Activated T-helper 1 cell treated with anti-CD3 and anti-CD28 coated beads, Interleukin-12 subunit alpha, Interleukin-12 subunit beta, Interleukin-2, Interleukin-4 antibody, amounts not matched to agents 30 ng/mL and 10 ng/mL and 1 ng/mL, durations not matched to agents 14 hours and 24 hours and 36 hours (primary cell): ENCODE data around the gene TRPV5. TPM values are rescaled to one million over a fixed set of nuclear protein-coding genes. Genes with fewer than 3 reads are reported as not detected.

Source experiments
- DNase-seq: peaks from one replicate; pipeline ENCODE4 v3.0.0; 2021; ENCODE audit warnings: low spot score
- H3K27ac Mint-ChIP-seq: one replicate; pipeline ENCODE4 v1.8.0; 2021; ENCODE audit warnings: mild to moderate bottlenecking, mixed read lengths
- H3K27me3 Mint-ChIP-seq: one replicate; pipeline ENCODE4 v1.8.0; 2022; ENCODE audit warnings: mild to moderate bottlenecking, moderate library complexity, mixed read lengths; ENCODE audit not compliant: insufficient read depth
- H3K36me3 Mint-ChIP-seq: one replicate; pipeline ENCODE4 v1.8.0; 2021; ENCODE audit warnings: low read depth, mixed read lengths
- H3K4me1 Mint-ChIP-seq: one replicate; pipeline ENCODE4 v1.8.0; 2021; ENCODE audit warnings: low read depth, mixed read lengths
- H3K4me3 Mint-ChIP-seq: one replicate; pipeline ENCODE4 v1.8.0; 2021; ENCODE audit warnings: mild to moderate bottlenecking, moderate library complexity, mixed read lengths
- H3K9me3 Mint-ChIP-seq: one replicate; pipeline ENCODE4 v1.8.0; 2021; ENCODE audit warnings: mixed read lengths
- intact Hi-C: fragments of 100-400 bp; cut with micrococcal nuclease; formaldehyde crosslinking; loops from one replicate; pipeline ENCODE4 v1.15.1; 2024
- total RNA-seq: library from RNA; stranded (reverse); gene quantifications from 2 replicates; pipeline ENCODE4 v1.2.3, GENCODE V29; 2022

The TRPV5 gene
- total RNA-seq, 1 donor from 2014 or later: not detected

DNA sequence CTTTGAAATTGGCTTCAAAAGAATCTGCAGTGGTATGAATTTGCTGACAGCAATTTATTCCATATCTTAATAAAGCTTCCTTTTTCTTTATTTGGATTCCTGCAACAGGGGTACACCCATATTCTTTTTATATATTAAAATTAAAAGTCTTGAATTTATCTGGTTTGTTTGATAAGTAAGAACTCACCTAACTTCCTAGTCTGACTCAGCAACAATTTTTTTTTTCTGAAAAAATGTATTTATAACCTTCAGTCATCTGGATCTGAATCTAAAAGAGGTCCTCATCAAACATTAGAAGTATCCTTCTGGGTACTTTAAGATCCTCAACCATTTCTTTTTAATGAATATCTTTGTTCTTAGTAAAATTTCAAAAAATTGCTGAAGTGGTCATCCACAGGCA, 74.1 kb downstream of the TRPV5 start:
- Mint-ChIP-seq H3K36me3 (no peaks in the 10 kb centered on the region), H3K9me3 (no peaks in the 10 kb centered on the region), H3K27me3 (peaks cover 24% of the 10 kb centered on the region), H3K4me1 (no peaks in the 10 kb centered on the region), H3K4me3 (no peak overlapping the region), H3K27ac (no peak overlapping the region)
- intact Hi-C loops: loop anchor here (5.0 kb wide), 1 partner anchor 537 kb away; no protein-coding TSS in a partner anchor
- DNase-seq: no peak

Other genes starting within 250 kb of the TRPV5 start
- gene PRSS1, start 184.3 kb downstream of the TRPV5 start, total RNA-seq: not detected in 2 replicates
- gene PRSS2, start 162.8 kb downstream of the TRPV5 start, total RNA-seq: not detected in 2 replicates
- 5.6 and 6.0 TPM in 2 replicates for gene EPHB6, start 78.7 kb downstream of the TRPV5 start, total RNA-seq
- not detected in 2 replicates for gene TRPV6, start 48.0 kb downstream of the TRPV5 start, total RNA-seq
- gene LLCFC1, start 5.7 kb upstream of the TRPV5 start, total RNA-seq: not detected in 2 replicates
- 0.49 TPM in 1 of 2 replicates, not detected in the other for gene KEL, start 28.6 kb upstream of the TRPV5 start, total RNA-seq
- not detected in 2 replicates for gene OR9A2, start 93.4 kb upstream of the TRPV5 start, total RNA-seq
- gene OR6V1, start 118.6 kb upstream of the TRPV5 start, total RNA-seq: not detected in 2 replicates
- gene PIP, start 198.3 kb upstream of the TRPV5 start, total RNA-seq: not detected in 2 replicates
- not detected in 2 replicates for gene TAS2R39, start 249.7 kb upstream of the TRPV5 start, total RNA-seq